ENCODE results near the gene STXBP6. TPM values are rescaled to one million over a fixed set of nuclear protein-coding genes. Genes with fewer than 3 reads are reported as not detected.

STXBP6 gene
- total RNA-seq, 4 donors from 2014 or later: 2.6 to 5.5 (median 4.4) TPM

DNA sequence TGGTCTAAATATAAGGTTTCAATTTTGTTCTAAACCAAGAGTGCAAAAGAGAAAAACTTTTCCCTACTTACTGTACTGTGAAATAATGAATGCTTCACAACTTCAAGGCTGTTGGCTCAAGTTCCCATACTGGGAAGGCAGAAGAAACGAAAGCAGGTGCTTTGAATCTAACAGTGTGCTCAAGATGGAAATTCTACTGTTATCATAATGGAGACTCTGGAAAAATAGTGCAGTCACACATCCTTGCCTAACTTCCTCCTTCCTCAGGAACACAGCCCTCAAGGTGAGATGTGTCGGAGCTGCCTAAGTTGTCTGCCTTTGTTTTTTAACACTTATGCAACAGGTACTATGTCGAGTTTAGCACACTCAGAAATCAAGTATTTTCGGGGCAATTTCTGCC is 131.1 kb downstream of the STXBP6 start:
- no peak for DNase-seq
- TF ChIP-seq, protein P1, sequence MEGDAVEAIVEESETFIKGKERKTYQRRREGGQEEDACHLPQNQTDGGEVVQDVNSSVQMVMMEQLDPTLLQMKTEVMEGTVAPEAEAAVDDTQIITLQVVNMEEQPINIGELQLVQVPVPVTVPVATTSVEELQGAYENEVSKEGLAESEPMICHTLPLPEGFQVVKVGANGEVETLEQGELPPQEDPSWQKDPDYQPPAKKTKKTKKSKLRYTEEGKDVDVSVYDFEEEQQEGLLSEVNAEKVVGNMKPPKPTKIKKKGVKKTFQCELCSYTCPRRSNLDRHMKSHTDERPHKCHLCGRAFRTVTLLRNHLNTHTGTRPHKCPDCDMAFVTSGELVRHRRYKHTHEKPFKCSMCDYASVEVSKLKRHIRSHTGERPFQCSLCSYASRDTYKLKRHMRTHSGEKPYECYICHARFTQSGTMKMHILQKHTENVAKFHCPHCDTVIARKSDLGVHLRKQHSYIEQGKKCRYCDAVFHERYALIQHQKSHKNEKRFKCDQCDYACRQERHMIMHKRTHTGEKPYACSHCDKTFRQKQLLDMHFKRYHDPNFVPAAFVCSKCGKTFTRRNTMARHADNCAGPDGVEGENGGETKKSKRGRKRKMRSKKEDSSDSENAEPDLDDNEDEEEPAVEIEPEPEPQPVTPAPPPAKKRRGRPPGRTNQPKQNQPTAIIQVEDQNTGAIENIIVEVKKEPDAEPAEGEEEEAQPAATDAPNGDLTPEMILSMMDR (IDR thresholded peaks at IDR 0.05 in 4 of 5, conservative IDR thresholded peaks at IDR 0.05 in 1 of 5): no peak
- TF ChIP-seq POLR2A (IDR thresholded peaks at IDR 0.05): no peak
- H3K27me3 ChIP-seq: no peaks in the 10 kb centered on the region
- in situ Hi-C loops (cut with MboI; ENCODE audit: low sequenced_read_pairs in 4 of 4): no loop called here
- no peak for ATAC-seq
- no peaks in the 10 kb centered on the region for H3K9me3 ChIP-seq
- no peaks in the 10 kb centered on the region for H3K4me1 ChIP-seq
- H3K36me3 ChIP-seq: no peaks in the 10 kb centered on the region
- intact Hi-C loops (cut with DNase I; ENCODE audit: low total_unique reads): no loop called here
- H3K4me3 ChIP-seq: no peak overlapping the region
- no peak overlapping the region for H3K27ac ChIP-seq

- no peak for ATAC-seq
- Histone ChIP-seq H3K36me3 (no peaks in the 10 kb centered on the region), H3K4me1 (no peaks in the 10 kb centered on the region), H3K4me3 (no peak overlapping the region), H3K27me3 (no peaks in the 10 kb centered on the region), H3K9me3 (no peaks in the 10 kb centered on the region), H3K27ac (no peak overlapping the region)
- in situ Hi-C loops (cut with MboI; ENCODE audit: low sequenced_read_pairs in 4 of 4): no loop called here
- DNase-seq: no peak
- TF ChIP-seq, protein P1 (IDR thresholded peaks at IDR 0.05 in 4 of 5, conservative IDR thresholded peaks at IDR 0.05 in 1 of 5): no peak
- TF ChIP-seq POLR2A (IDR thresholded peaks at IDR 0.05): no peak
- intact Hi-C loops (cut with DNase I; ENCODE audit: low total_unique reads): no loop called here
Observed at GRCh38 chr14:24915958-24916595, 133.9 kb downstream of the STXBP6 start.

DNA sequence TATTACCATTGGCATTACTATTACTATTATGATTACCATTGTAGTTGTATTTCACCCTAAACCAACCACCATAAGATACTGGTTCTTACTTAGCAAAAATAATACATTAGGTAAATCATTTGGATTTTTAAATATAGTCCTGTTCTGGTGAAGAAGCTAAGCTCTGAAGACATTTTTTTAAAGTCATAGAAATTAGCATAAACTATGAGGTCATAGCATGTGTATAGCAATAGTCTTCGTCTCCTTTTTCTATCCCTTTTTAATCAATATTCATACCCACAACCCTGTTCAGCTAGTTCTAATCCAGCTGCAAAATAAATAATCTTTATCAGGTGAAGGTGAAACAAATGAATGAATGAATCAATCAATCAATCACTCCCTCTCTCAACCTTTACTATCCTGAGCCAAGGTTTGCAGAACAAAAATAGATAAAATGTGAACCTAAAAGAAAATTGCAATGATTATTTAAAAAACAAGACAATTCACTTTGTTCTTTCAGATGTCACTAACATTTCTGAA is 134.5 kb downstream of the STXBP6 start:
- no peaks in the 10 kb centered on the region for H3K36me3 ChIP-seq
- no peak overlapping the region for H3K27ac ChIP-seq
- DNase-seq (no peak), ATAC-seq (no peak)
- H3K4me3 ChIP-seq: no peak overlapping the region
- H3K9me3 ChIP-seq: no peaks in the 10 kb centered on the region
- intact Hi-C loops (cut with DNase I; ENCODE audit: low total_unique reads) (no loop called here), in situ Hi-C loops (cut with MboI; ENCODE audit: low sequenced_read_pairs in 4 of 4) (no loop called here)
- H3K27me3 ChIP-seq: no peaks in the 10 kb centered on the region
- TF ChIP-seq POLR2A (IDR thresholded peaks at IDR 0.05): no peak
- TF ChIP-seq, protein P1 (IDR thresholded peaks at IDR 0.05 in 4 of 5, conservative IDR thresholded peaks at IDR 0.05 in 1 of 5): no peak
- no peaks in the 10 kb centered on the region for H3K4me1 ChIP-seq

DNA sequence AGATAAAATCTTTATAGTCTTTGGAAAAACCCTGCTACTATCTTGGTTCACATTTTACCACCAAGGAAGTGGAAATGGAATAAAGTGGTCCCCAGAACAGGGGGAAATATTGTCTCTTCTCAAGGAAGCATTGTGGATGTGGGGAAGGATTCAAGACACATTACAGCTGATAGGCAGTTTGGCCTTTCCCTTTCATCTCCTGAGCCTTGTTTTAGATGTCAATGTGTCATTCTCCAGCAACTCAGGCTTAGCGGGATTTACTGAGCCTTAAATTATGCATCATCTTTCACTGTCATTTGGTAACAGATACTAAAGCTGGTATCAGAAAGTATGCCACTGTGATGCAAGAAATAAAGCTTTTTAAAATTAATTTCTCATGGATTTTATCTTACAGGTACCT is 136.2 kb downstream of the STXBP6 start:
- in situ Hi-C loops (cut with MboI; ENCODE audit: low sequenced_read_pairs in 4 of 4): no loop called here
- H3K4me3 ChIP-seq: no peak overlapping the region

More for the DNA sequence above, 136.2 kb downstream of the STXBP6 start:
- Histone ChIP-seq H3K4me1 (no peaks in the 10 kb centered on the region), H3K9me3 (no peaks in the 10 kb centered on the region), H3K36me3 (no peaks in the 10 kb centered on the region), H3K27me3 (no peaks in the 10 kb centered on the region), H3K27ac (no peak overlapping the region)
- DNase-seq (no peak), ATAC-seq (no peak)
- intact Hi-C loops (cut with DNase I; ENCODE audit: low total_unique reads): no loop called here
- TF ChIP-seq, protein P1 (IDR thresholded peaks at IDR 0.05 in 4 of 5, conservative IDR thresholded peaks at IDR 0.05 in 1 of 5): no peak
- no peak for TF ChIP-seq POLR2A (IDR thresholded peaks at IDR 0.05)
